H1 (cell line): Measurements from ENCODE around the gene DEUP1.

Experiments used
- CEBPB ChIP-seq: IDR thresholded peaks from 2 replicates; pipeline ENCODE4 v1.6.1; 2012; ENCODE audit warnings: low read depth, low read length
- EP300 ChIP-seq, 2 experiments: IDR thresholded peaks; 1 replicate in 1 of 2; 2 replicates in 1 of 2; pipeline ENCODE4 v1.6.1; 2011 to 2012; ENCODE audit warnings: low read depth in 2 of 2, low read length in 2 of 2, mild to moderate bottlenecking in 2 of 2, borderline replicate concordance in 1 of 2, inconsistent platforms in 1 of 2, moderate library complexity in 1 of 2
- POLR2A ChIP-seq, 2 experiments: IDR thresholded peaks; 1 replicate in 1 of 2; 2 replicates in 1 of 2; pipeline ENCODE4 v1.6.1; 2011; ENCODE audit warnings: low read depth in 2 of 2, low read length in 2 of 2, mild to moderate bottlenecking in 2 of 2; ENCODE audit errors: control extremely low read depth in 1 of 2
- POLR2AphosphoS5 ChIP-seq: IDR thresholded peaks from 2 replicates; pipeline ENCODE4 v1.6.1; 2011; ENCODE audit warnings: low read depth, low read length

- TF ChIP-seq POLR2A (IDR thresholded peaks at IDR 0.05; ENCODE audit: control extremely low read depth in 1 of 2, low read depth in 2 of 2, low read length in 2 of 2): no peak
- TF ChIP-seq POLR2AphosphoS5: no peak
- TF ChIP-seq EP300 (IDR thresholded peaks at IDR 0.05; ENCODE audit: borderline replicate concordance in 1 of 2, low read depth in 2 of 2, low read length in 2 of 2): no peak
- TF ChIP-seq CEBPB: no peak
Observed at GRCh38 chr11:93478841-93479240, 148.3 kb downstream of the DEUP1 start.
